Brain microvascular endothelial cell (primary cell): Measurements from ENCODE around the gene GTF2IRD1.

Experiments used
- DNase-seq: peaks from one replicate; pipeline ENCODE4 v3.0.0-alpha.2; 2020
- H3K27ac ChIP-seq: fragments of 250-450 bp; sonication (Bioruptor Pico); 2 replicates; pipeline ENCODE4 v1.5.1; 2020; ENCODE audit warnings: mild to moderate bottlenecking, moderate library complexity
- H3K27me3 ChIP-seq: fragments of 250-450 bp; sonication (Bioruptor Pico); replicated peaks from 2 replicates; pipeline ENCODE4 v1.5.1; 2020; ENCODE audit warnings: mild to moderate bottlenecking
- H3K36me3 ChIP-seq: fragments of 250-450 bp; sonication (Bioruptor Pico); replicated peaks from 2 replicates; pipeline ENCODE4 v1.5.1; 2020; ENCODE audit warnings: mild to moderate bottlenecking
- H3K4me3 ChIP-seq: 2 replicates; pipeline ENCODE4 v1.5.1; 2011; ENCODE audit warnings: low read depth, mild to moderate bottlenecking, control low read depth, low read length, moderate library complexity
- CTCF ChIP-seq: IDR thresholded peaks from 2 replicates; pipeline ENCODE4 v1.5.1; 2011; ENCODE audit warnings: low read depth, mild to moderate bottlenecking, moderate library complexity, low read length, control low read depth, inconsistent platforms; ENCODE audit errors: missing control alignments
- in situ Hi-C: cut with HindIII; loops from 2 replicates; pipeline ENCODE4 v1.10.0; 2017; ENCODE audit warnings: low sequenced_read_pairs, low pct_ligation_motif_present

Gene GTF2IRD1

GRCh38 chr7:74498354-74498753, 44.6 kb downstream of the GTF2IRD1 start:
- Histone ChIP-seq H3K4me3 (no peak overlapping the region), H3K27ac (no peak overlapping the region), H3K27me3 (no peaks in the 10 kb centered on the region), H3K36me3 (no peaks in the 10 kb centered on the region)
- no peak for DNase-seq
- in situ Hi-C loops, result no loop called here
- TF ChIP-seq CTCF, result no peak

GRCh38 chr7:74498996-74499834, 45.5 kb downstream of the GTF2IRD1 start:
- H3K4me3 ChIP-seq, result no peak overlapping the region
- in situ Hi-C loops, result no loop called here
- no peaks in the 10 kb centered on the region for H3K36me3 ChIP-seq
- H3K27me3 ChIP-seq, result no peaks in the 10 kb centered on the region
- no peak overlapping the region for H3K27ac ChIP-seq
- no peak for TF ChIP-seq CTCF
- DNase-seq, result no peak

- H3K4me3 ChIP-seq, result no peak overlapping the region
- no peak for DNase-seq
- no peaks in the 10 kb centered on the region for H3K27me3 ChIP-seq
- H3K27ac ChIP-seq, result no peak overlapping the region
- H3K36me3 ChIP-seq, result no peaks in the 10 kb centered on the region
- in situ Hi-C loops, result no loop called here
- TF ChIP-seq CTCF, result no peak
Measured at GRCh38 chr7:74499835-74500388, 46.2 kb downstream of the GTF2IRD1 start.

- in situ Hi-C loops, result no loop called here
- Histone ChIP-seq H3K36me3 (no peaks in the 10 kb centered on the region), H3K4me3 (no peak overlapping the region), H3K27ac (no peak overlapping the region), H3K27me3 (no peaks in the 10 kb centered on the region)
- TF ChIP-seq CTCF, result no peak
- no peak for DNase-seq
Measured at GRCh38 chr7:74501298-74501697, 47.6 kb downstream of the GTF2IRD1 start.

- no peak for DNase-seq
- Histone ChIP-seq H3K27ac (no peak overlapping the region), H3K36me3 (no peaks in the 10 kb centered on the region), H3K27me3 (no peaks in the 10 kb centered on the region), H3K4me3 (no peak overlapping the region)
- in situ Hi-C loops, result no loop called here
- TF ChIP-seq CTCF, result no peak
Measured at GRCh38 chr7:74502216-74502891, 48.6 kb downstream of the GTF2IRD1 start.
